Left lobe of liver (tissue), 2 donors: ENCODE measurements around the gene DNAAF6. TPM values are rescaled to one million over a fixed set of nuclear protein-coding genes. Genes with fewer than 3 reads are reported as not detected.

Source experiments
- ATAC-seq: fragments of 200-7000 bp; cut with Tn5 transposase; one replicate; pipeline ENCODE4 v1.9.1; 2020; ENCODE audit warnings: mild to moderate bottlenecking, moderate library complexity
- DNase-seq: peaks from one replicate; pipeline ENCODE4 v3.0.0-alpha.2; 2020; ENCODE audit warnings: low spot score
- total RNA-seq: library from RNA; stranded (reverse); gene quantifications from one replicate; pipeline ENCODE4 v1.2.1, GENCODE V29; 2021
- donor health status: DM: no; HTN: no; CAD: no; lungs with moderate emphysema.
- donor health status: DM: no; HTN: yes; CAD: no.

The DNAAF6 gene
- total RNA-seq, 1 donor from 2014 or later, result not detected

DNA sequence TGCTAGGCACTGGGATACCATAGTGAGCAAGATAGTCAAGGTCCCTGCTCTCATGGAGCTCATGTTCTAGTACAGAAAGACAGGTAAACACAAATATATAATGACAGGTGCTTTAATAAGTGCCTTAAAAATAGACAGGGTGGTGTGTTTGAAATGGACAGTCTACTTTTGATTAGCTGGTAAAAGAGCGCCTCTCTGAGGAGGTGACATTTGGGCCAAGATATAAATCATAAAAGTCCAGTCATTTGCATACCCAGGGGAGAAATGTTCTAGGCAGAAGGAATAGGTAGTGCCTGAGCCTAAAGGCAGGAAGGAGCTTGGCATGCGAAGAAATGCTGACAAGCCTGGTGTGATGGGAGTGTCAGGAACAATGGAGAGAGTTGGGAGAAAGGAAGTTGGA lies 83.6 kb downstream of the DNAAF6 start:
- DNase-seq (no peak), ATAC-seq (no peak)

DNA sequence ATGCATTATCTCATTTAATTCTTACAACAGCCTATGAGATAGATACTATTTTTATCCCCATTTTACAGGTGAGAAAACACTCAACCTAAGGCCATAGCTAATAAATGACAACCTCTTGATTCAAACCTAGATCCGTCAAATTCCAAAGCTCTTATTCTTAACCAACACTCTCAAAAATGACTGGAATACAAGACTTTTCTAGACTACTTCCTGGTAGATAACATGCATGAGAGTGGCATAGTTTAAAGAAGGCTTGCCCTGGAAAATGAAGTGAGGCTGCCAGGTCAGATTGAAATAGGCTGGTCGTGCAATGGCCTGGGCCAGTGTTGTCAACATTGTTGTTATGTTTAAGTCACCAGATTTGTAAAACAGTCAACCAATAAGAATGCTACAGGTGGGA lies 86.6 kb downstream of the DNAAF6 start:
- no peak for ATAC-seq
- DNase-seq, result no peak

Other genes with a start within 250 kb of the DNAAF6 start
- gene MORC4, start 206.4 kb upstream of the DNAAF6 start, total RNA-seq, result 8.5 TPM
- 8.8 TPM for gene RBM41, start 87.8 kb upstream of the DNAAF6 start, total RNA-seq
- gene NUP62CL, start 178 bp upstream of the DNAAF6 start, total RNA-seq, result 0.53 TPM
- gene FRMPD3, start 243.0 kb downstream of the DNAAF6 start, total RNA-seq, result not detected